ENCODE results near the gene NWD2.

The NWD2 gene

GRCh38 chr4:37440501-37440900 is 196.0 kb downstream of the NWD2 start:
- no peaks in the 10 kb centered on the region for H3K4me1 ChIP-seq (ENCODE audit: control insufficient read depth, insufficient read depth, low read length)
- H3K27ac ChIP-seq (ENCODE audit: extremely low read depth, low read depth, low read length) = no peak overlapping the region
- ChIA-PET CTCF (interaction anchor here (0.6 to 2.2 kb wide), 3 partner anchors 11 to 203 kb away, joined by 3 to 14 read pairs (median 5); a partner anchor contains a TSS), POLR2A (interaction anchor here (0.9 kb wide), 1 partner anchor 13 kb away, joined by 4 read pairs; no protein-coding TSS in a partner anchor)
- H3K9me3 ChIP-seq (ENCODE audit: control insufficient read depth, insufficient read depth, low read depth, low read length) = no peaks in the 10 kb centered on the region
- no peaks in the 10 kb centered on the region for H3K36me3 ChIP-seq (ENCODE audit: control insufficient read depth in 2 of 2, insufficient read depth in 1 of 2, low read length in 2 of 2)
- TF ChIP-seq OSR2 (tag by site-specific recombination; IDR thresholded peaks at IDR 0.05) = no peak
- TF ChIP-seq, protein P1, sequence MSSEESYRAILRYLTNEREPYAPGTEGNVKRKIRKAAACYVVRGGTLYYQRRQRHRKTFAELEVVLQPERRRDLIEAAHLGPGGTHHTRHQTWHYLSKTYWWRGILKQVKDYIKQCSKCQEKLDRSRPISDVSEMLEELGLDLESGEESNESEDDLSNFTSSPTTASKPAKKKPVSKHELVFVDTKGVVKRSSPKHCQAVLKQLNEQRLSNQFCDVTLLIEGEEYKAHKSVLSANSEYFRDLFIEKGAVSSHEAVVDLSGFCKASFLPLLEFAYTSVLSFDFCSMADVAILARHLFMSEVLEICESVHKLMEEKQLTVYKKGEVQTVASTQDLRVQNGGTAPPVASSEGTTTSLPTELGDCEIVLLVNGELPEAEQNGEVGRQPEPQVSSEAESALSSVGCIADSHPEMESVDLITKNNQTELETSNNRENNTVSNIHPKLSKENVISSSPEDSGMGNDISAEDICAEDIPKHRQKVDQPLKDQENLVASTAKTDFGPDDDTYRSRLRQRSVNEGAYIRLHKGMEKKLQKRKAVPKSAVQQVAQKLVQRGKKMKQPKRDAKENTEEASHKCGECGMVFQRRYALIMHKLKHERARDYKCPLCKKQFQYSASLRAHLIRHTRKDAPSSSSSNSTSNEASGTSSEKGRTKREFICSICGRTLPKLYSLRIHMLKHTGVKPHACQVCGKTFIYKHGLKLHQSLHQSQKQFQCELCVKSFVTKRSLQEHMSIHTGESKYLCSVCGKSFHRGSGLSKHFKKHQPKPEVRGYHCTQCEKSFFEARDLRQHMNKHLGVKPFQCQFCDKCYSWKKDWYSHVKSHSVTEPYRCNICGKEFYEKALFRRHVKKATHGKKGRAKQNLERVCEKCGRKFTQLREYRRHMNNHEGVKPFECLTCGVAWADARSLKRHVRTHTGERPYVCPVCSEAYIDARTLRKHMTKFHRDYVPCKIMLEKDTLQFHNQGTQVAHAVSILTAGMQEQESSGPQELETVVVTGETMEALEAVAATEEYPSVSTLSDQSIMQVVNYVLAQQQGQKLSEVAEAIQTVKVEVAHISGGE (tag by site-specific recombination; conservative IDR thresholded peaks at IDR 0.05; ENCODE audit: low read depth) = no peak
- no peak for TF ChIP-seq GFI1B (tag by site-specific recombination; IDR thresholded peaks at IDR 0.05)
- no peak for TF ChIP-seq RBAK (tag by site-specific recombination; IDR thresholded peaks at IDR 0.05)
- TF ChIP-seq ZNF274 (IDR thresholded peaks at IDR 0.05; ENCODE audit: low read length) = no peak
- TF ChIP-seq ZNF274 (tag by site-specific recombination; IDR thresholded peaks at IDR 0.05; ENCODE audit: borderline replicate concordance) = no peak
- no peak for TF ChIP-seq ZNF362 (tag by site-specific recombination; IDR thresholded peaks at IDR 0.05)
- no peak for TF ChIP-seq ZNF626 (tag by site-specific recombination; IDR thresholded peaks at IDR 0.05)
- no peak for TF ChIP-seq ZNF394 (tag by site-specific recombination; IDR thresholded peaks at IDR 0.05; ENCODE audit: borderline replicate concordance)
- TF ChIP-seq ZNF837 (tag by site-specific recombination; IDR thresholded peaks at IDR 0.05) = no peak
- no peak for TF ChIP-seq ZNF37A (tag by site-specific recombination; IDR thresholded peaks at IDR 0.05)
- TF ChIP-seq ZNF133 (tag by site-specific recombination; IDR thresholded peaks at IDR 0.05) = no peak
- TF ChIP-seq ZNF558 (tag by site-specific recombination; IDR thresholded peaks at IDR 0.05) = no peak
- no peak for TF ChIP-seq HIC1 (tag by site-specific recombination; IDR thresholded peaks at IDR 0.05)
- TF ChIP-seq HOXA7 (CRISPR knock-in tag; IDR thresholded peaks at IDR 0.05; ENCODE audit: borderline replicate concordance) = no peak
- TF ChIP-seq ZBTB10 (tag by site-specific recombination; IDR thresholded peaks at IDR 0.05) = no peak
- H3K4me3 ChIP-seq (ENCODE audit: low read depth, low read length) = no peak overlapping the region
